ENCODE results near the gene RNPS1.

DNA sequence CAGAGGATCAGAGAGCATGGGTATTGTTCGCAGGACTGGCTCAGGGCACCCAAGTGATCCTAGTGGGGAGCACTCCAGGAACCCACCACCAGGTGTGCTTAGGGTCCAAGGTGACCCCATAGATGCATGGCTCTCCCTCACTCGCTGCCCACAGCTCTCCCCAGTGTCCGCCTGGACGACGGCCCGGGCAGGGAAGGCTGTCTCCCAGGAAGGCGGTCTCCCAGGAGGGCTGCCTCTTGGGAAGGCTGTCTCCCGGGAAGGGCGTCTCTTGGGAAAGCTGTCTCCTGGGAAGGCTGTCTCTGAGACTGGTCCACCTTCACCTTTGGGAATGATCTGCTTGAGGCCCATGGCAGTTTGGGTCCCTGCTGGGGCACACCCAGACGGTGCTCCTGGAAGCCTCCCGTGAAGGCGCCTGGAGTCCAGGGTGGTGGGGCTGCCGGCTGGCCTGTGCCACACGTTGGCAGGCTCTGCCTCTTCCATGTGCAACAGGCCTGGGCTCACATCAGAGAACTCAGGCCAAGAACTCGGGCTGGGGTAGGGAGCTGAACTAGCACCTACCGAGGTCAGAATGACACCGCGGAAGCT lies 21.5 kb downstream of the RNPS1 start:
- TF ChIP-seq CTCF (conservative IDR thresholded peaks at IDR 0.05 in 1 of 2, IDR thresholded peaks at IDR 0.05 in 1 of 2; ENCODE audit: extremely low read depth in 1 of 2, insufficient read depth in 1 of 2, low read depth in 1 of 2, low read length in 2 of 2) (no peak), EZH2 (IDR thresholded peaks at IDR 0.05; ENCODE audit: borderline replicate concordance, low read length) (no peak)

Data from mammary epithelial cell (primary cell).